Measurements from ENCODE around the gene KPNB1. TPM values are rescaled to one million over a fixed set of nuclear protein-coding genes. Genes with fewer than 3 reads are reported as not detected.

Gene KPNB1
- total and polyA plus RNA-seq, 2 of the 8 experiments (the other 6 are each of a cell fraction or from before 2014, with no cell fraction given): 171 to 625 TPM

- Histone ChIP-seq H4K91ac (replicated peaks; ENCODE audit: insufficient read length, low read length) (no peak overlapping the region), H3K4me1 (replicated peaks in 1 of 4; ENCODE audit: control insufficient read depth in 3 of 4, insufficient read depth in 4 of 4, low read length in 3 of 4) (peaks cover 0 to 33% (median 13%) of the 10 kb centered on the region in 4 experiments; a peak in 6 of 7 replicates), H3K4ac (replicated peaks; ENCODE audit: insufficient read length, low read depth, low read length) (no peak overlapping the region), H2BK5ac (ENCODE audit: low read depth, low read length) (0 out of 2 replicates have a peak overlapping the region, but pooled peaks have one; percentile 48), H3K4me2 (ENCODE audit: insufficient read depth in 1 of 2, low read depth in 2 of 2, low read length in 2 of 2) (no peak overlapping the region), H4K5ac (ENCODE audit: insufficient read length, low read depth, low read length) (no peak overlapping the region), H3K18ac (ENCODE audit: extremely low read depth, low read length) (no peak overlapping the region), H3K23ac (ENCODE audit: insufficient read length) (no peak overlapping the region), H3K9ac (replicated peaks in 1 of 4; ENCODE audit: extremely low read depth in 1 of 4, low read depth in 3 of 4, low read length in 3 of 4) (no peak overlapping the region), H2AFZ (ENCODE audit: low read length) (no peak overlapping the region), H2AK5ac (ENCODE audit: low read depth, low read length) (no peak overlapping the region), H3K27me3 (replicated peaks in 1 of 4; ENCODE audit: control insufficient read depth in 3 of 4, extremely low read depth in 1 of 4, insufficient read depth in 3 of 4, low read length in 3 of 4) (peaks cover 0 to 25% (median 22%) of the 10 kb centered on the region in 4 experiments; a peak in 6 of 7 replicates), H4K8ac (ENCODE audit: extremely low read depth, insufficient read depth, low read length) (no peak overlapping the region), H2BK12ac (ENCODE audit: low read depth, low read length) (peak overlapping the region; percentile 52; the same call in 1 of the 2 replicates), H3K56ac (replicated peaks; ENCODE audit: insufficient read length, low read depth, low read length) (no peak overlapping the region), H2BK120ac (replicated peaks; ENCODE audit: low read depth, low read length) (no peak overlapping the region), H3K79me2 (ENCODE audit: control insufficient read depth in 1 of 2, insufficient read depth in 2 of 2, low read length in 2 of 2) (no peaks in the 10 kb centered on the region), H3K9me3 (ENCODE audit: insufficient read depth in 2 of 2, low read depth in 1 of 2, low read length in 1 of 2) (no peaks in the 10 kb centered on the region), H4K20me1 (replicated peaks in 1 of 2; ENCODE audit: control insufficient read depth in 1 of 2, insufficient read depth in 2 of 2, low read length in 2 of 2) (no peaks in the 10 kb centered on the region), H3K36me3 (ENCODE audit: control insufficient read depth in 2 of 4, insufficient read depth in 4 of 4, low read length in 3 of 4) (no peaks in the 10 kb centered on the region), H3K14ac (ENCODE audit: insufficient read length) (no peak overlapping the region), H2BK20ac (ENCODE audit: low read length) (no peak overlapping the region), H3K4me3 (ENCODE audit: extremely low read depth in 1 of 4, insufficient read depth in 2 of 4, low read depth in 3 of 4, low read length in 4 of 4) (no peak overlapping the region), H3K23me2 (ENCODE audit: low read depth, low read length) (no peaks in the 10 kb centered on the region), H2BK15ac (ENCODE audit: low read length) (0 out of 2 replicates have a peak overlapping the region, but pooled peaks have one; percentile 99), H3K27ac (ENCODE audit: low read depth, low read length) (no peak overlapping the region), H3K79me1 (ENCODE audit: low read depth, low read length) (no peaks in the 10 kb centered on the region)
- TF ChIP-seq PHF8 (conservative IDR thresholded peaks at IDR 0.05; ENCODE audit: low read depth, low read length) (no peak), CTCF (IDR thresholded peaks at IDR 0.05; ENCODE audit: control extremely low read depth in 1 of 3, insufficient read depth in 1 of 3, low read depth in 1 of 3, low read length in 3 of 3) (peak; percentile 28 to 69 (median 60)), RAD21 (IDR thresholded peaks at IDR 0.05 in 1 of 2, conservative IDR thresholded peaks at IDR 0.05 in 1 of 2; ENCODE audit: low read depth in 2 of 2, low read length in 2 of 2) (0 out of 4 replicates have a peak, but pooled peaks of 1 of the 2 experiments have one; percentile 15)
- ChIA-PET CTCF (ENCODE audit: partially characterized antibody) (interaction anchor here (0.9 to 8.3 kb wide), 9 partner anchors 9 to 106 kb away, joined by 3 to 179 read pairs (median 4); partner anchors contain the start of genes TBKBP1 and TBX21), POLR2A (ENCODE audit: partially characterized antibody) (interaction anchor here (1.1 kb wide), 1 partner anchor 9 kb away, joined by 3 read pairs; no protein-coding TSS in a partner anchor)
- DNase-seq (ENCODE audit: low read depth in 1 of 2, low spot score in 2 of 2) (no peak), FAIRE-seq (no peak)
- WGBS, 2 experiments (ENCODE audit: extremely low coverage in 1 of 2, insufficient coverage in 1 of 2, insufficient read length in 1 of 2, insufficient replicate concordance in 2 of 2, low coverage in 1 of 2, low lambda C conversion rate in 2 of 2, missing lambda C conversion rate in 1 of 2): 79% methylated on average over 2 of the region's 2 CpGs; no CpG with 5 or more reads in 1 of the 2 experiments
Observed at GRCh38 chr17:47717261-47717697, 67.6 kb downstream of the KPNB1 start.
